ENCODE results near the gene MCF2L.

GRCh38 chr13:113006660-113007059, 37.6 kb downstream of the MCF2L start:
- TF ChIP-seq, protein P1, sequence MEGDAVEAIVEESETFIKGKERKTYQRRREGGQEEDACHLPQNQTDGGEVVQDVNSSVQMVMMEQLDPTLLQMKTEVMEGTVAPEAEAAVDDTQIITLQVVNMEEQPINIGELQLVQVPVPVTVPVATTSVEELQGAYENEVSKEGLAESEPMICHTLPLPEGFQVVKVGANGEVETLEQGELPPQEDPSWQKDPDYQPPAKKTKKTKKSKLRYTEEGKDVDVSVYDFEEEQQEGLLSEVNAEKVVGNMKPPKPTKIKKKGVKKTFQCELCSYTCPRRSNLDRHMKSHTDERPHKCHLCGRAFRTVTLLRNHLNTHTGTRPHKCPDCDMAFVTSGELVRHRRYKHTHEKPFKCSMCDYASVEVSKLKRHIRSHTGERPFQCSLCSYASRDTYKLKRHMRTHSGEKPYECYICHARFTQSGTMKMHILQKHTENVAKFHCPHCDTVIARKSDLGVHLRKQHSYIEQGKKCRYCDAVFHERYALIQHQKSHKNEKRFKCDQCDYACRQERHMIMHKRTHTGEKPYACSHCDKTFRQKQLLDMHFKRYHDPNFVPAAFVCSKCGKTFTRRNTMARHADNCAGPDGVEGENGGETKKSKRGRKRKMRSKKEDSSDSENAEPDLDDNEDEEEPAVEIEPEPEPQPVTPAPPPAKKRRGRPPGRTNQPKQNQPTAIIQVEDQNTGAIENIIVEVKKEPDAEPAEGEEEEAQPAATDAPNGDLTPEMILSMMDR (conservative IDR thresholded peaks at IDR 0.05; ENCODE audit: low read depth, low read length), result no peak
- TF ChIP-seq EZH2 (IDR thresholded peaks at IDR 0.05; ENCODE audit: low read length, unreplicated experiment), result no peak
- TF ChIP-seq EZH2phosphoT487 (IDR thresholded peaks at IDR 0.05; ENCODE audit: borderline replicate concordance, low read length), result no peak
